HEK293 (cell line): Measurements from ENCODE around the gene ALDH18A1.

Experiments
- CTCF ChIA-PET: fragments of 350-600 bp; formaldehyde crosslinking; extraction: SDS; loops from one replicate; lab custom pipeline; 2021; ENCODE audit warnings: antibody characterized with exemption; lab: Yijun Ruan, JAX
- POLR2A ChIA-PET: fragments of 300-600 bp; formaldehyde crosslinking; extraction: SDS; loops from one replicate; lab custom pipeline; 2020; ENCODE audit warnings: antibody characterized with exemption, inconsistent platforms; lab: Yijun Ruan, JAX
- H3K27ac ChIP-seq: fragments of 200-500 bp; sonication (Bioruptor generic); 2 replicates; pipeline ENCODE4 v1.5.1; 2014; ENCODE audit warnings: low read depth, low read length, control low read depth, inconsistent platforms; ENCODE audit errors: extremely low read depth
- H3K36me3 ChIP-seq, 2 experiments: fragments of 200-500 bp in 1 of 2; sonication (Bioruptor generic) in 1 of 2; 1 replicate in 1 of 2; 2 replicates in 1 of 2; pipeline ENCODE4 v1.5.1; 2014 to 2017; ENCODE audit warnings: inconsistent platforms in 2 of 2, low read length in 2 of 2; ENCODE audit not compliant: control insufficient read depth in 2 of 2, insufficient read depth in 1 of 2
- H3K4me1 ChIP-seq: fragments of 200-500 bp; sonication (Bioruptor generic); 2 replicates; pipeline ENCODE4 v1.5.1; 2014; ENCODE audit warnings: mild to moderate bottlenecking, low read length, inconsistent platforms; ENCODE audit not compliant: control insufficient read depth, insufficient read depth
- H3K4me3 ChIP-seq: 2 replicates; pipeline ENCODE4 v1.5.1; 2011; ENCODE audit warnings: low read depth, mild to moderate bottlenecking, control low read depth, low read length, moderate library complexity
- H3K9me3 ChIP-seq: fragments of 200-500 bp; sonication (Bioruptor generic); 2 replicates; pipeline ENCODE4 v1.5.1; 2014; ENCODE audit warnings: low read depth, low read length, inconsistent platforms; ENCODE audit not compliant: control insufficient read depth, insufficient read depth
- EGR2 ChIP-seq: fragments of 450-650 bp; formaldehyde crosslinking; IDR thresholded peaks from 2 replicates; pipeline ENCODE4 v1.5.1; 2016; ENCODE audit warnings: low read depth, missing biosample characterization, missing genetic modification characterization
- IKZF3 ChIP-seq: fragments of 450-650 bp; IDR thresholded peaks from 2 replicates; pipeline ENCODE4 v1.5.0; 2018; ENCODE audit warnings: missing biosample characterization, mild to moderate bottlenecking, missing genetic modification characterization, moderate library complexity
- KLF16 ChIP-seq: fragments of 450-650 bp; formaldehyde crosslinking; IDR thresholded peaks from 2 replicates; pipeline ENCODE4 v1.5.1; 2017; ENCODE audit warnings: missing biosample characterization, missing genetic modification characterization
- KLF9 ChIP-seq: fragments of 450-650 bp; formaldehyde crosslinking; IDR thresholded peaks from 2 replicates; pipeline ENCODE4 v1.5.1; 2016; ENCODE audit warnings: missing biosample characterization, missing genetic modification characterization, low read depth
- MYNN ChIP-seq: fragments of 450-650 bp; formaldehyde crosslinking; IDR thresholded peaks from 2 replicates; pipeline ENCODE4 v1.5.1; 2016; ENCODE audit warnings: missing biosample characterization, missing genetic modification characterization, borderline replicate concordance
- YY2 ChIP-seq: fragments of 450-650 bp; formaldehyde crosslinking; IDR thresholded peaks from 2 replicates; pipeline ENCODE4 v1.5.1; 2016; ENCODE audit warnings: missing biosample characterization, missing genetic modification characterization
- ZBTB21 ChIP-seq: fragments of 450-650 bp; formaldehyde crosslinking; IDR thresholded peaks from 2 replicates; pipeline ENCODE4 v1.5.1; 2017; ENCODE audit warnings: missing biosample characterization, missing genetic modification characterization
- ZFHX2 ChIP-seq: fragments of 450-650 bp; formaldehyde crosslinking; conservative IDR thresholded peaks from 2 replicates; pipeline ENCODE4 v1.5.1; 2016; ENCODE audit warnings: missing biosample characterization, missing genetic modification characterization
- ZFP41 ChIP-seq: fragments of 450-650 bp; formaldehyde crosslinking; IDR thresholded peaks from 2 replicates; pipeline ENCODE4 v1.5.1; 2016; ENCODE audit warnings: missing biosample characterization, missing genetic modification characterization, borderline replicate concordance
- ZIC2 ChIP-seq: fragments of 450-650 bp; formaldehyde crosslinking; IDR thresholded peaks from 2 replicates; pipeline ENCODE4 v1.5.1; 2016; ENCODE audit warnings: missing biosample characterization, missing genetic modification characterization
- ZNF121 ChIP-seq: fragments of 450-650 bp; formaldehyde crosslinking; IDR thresholded peaks from 2 replicates; pipeline ENCODE4 v1.5.1; 2016; ENCODE audit warnings: missing biosample characterization, missing genetic modification characterization
- ZNF157 ChIP-seq: fragments of 450-650 bp; formaldehyde crosslinking; IDR thresholded peaks from 2 replicates; pipeline ENCODE4 v1.5.1; 2016; ENCODE audit warnings: missing biosample characterization, missing genetic modification characterization
- ZNF2 ChIP-seq: fragments of 450-650 bp; formaldehyde crosslinking; IDR thresholded peaks from 2 replicates; pipeline ENCODE4 v1.5.1; 2016; ENCODE audit warnings: missing biosample characterization, missing genetic modification characterization
- ZNF214 ChIP-seq: fragments of 450-650 bp; formaldehyde crosslinking; IDR thresholded peaks from 2 replicates; pipeline ENCODE4 v1.5.1; 2017; ENCODE audit warnings: missing biosample characterization, mild to moderate bottlenecking, missing genetic modification characterization, borderline replicate concordance
- ZNF23 ChIP-seq: fragments of 450-650 bp; formaldehyde crosslinking; IDR thresholded peaks from 2 replicates; pipeline ENCODE4 v1.5.1; 2016; ENCODE audit warnings: missing biosample characterization, missing genetic modification characterization, borderline replicate concordance
- ZNF274 ChIP-seq, 2 experiments: fragments of 200-500 bp in 1 of 2; fragments of 450-650 bp in 1 of 2; sonication (Bioruptor generic) in 1 of 2; formaldehyde crosslinking in 1 of 2; IDR thresholded peaks; 2 replicates each; pipeline versions ENCODE4 v1.5.1 to v1.6.1; 2014 to 2016; ENCODE audit warnings: borderline replicate concordance in 1 of 2, inconsistent platforms in 1 of 2, low read length in 1 of 2, missing biosample characterization in 1 of 2, missing genetic modification characterization in 1 of 2
- ZNF324 ChIP-seq: fragments of 450-650 bp; formaldehyde crosslinking; IDR thresholded peaks from 2 replicates; pipeline ENCODE4 v1.5.1; 2016; ENCODE audit warnings: missing biosample characterization, missing genetic modification characterization
- ZNF335 ChIP-seq: fragments of 450-650 bp; formaldehyde crosslinking; conservative IDR thresholded peaks from 2 replicates; pipeline ENCODE4 v1.5.1; 2016; ENCODE audit warnings: missing biosample characterization, missing genetic modification characterization
- ZNF350 ChIP-seq: fragments of 450-650 bp; formaldehyde crosslinking; IDR thresholded peaks from 2 replicates; pipeline ENCODE4 v1.5.0; 2017; ENCODE audit warnings: missing biosample characterization, mild to moderate bottlenecking, missing genetic modification characterization
- ZNF37A ChIP-seq: fragments of 450-650 bp; IDR thresholded peaks from 2 replicates; pipeline ENCODE4 v1.5.1; 2018; ENCODE audit warnings: missing biosample characterization, missing genetic modification characterization
- ZNF48 ChIP-seq: fragments of 450-650 bp; formaldehyde crosslinking; IDR thresholded peaks from 2 replicates; pipeline ENCODE4 v1.5.1; 2016; ENCODE audit warnings: missing biosample characterization, missing genetic modification characterization
- ZNF548 ChIP-seq: fragments of 450-650 bp; formaldehyde crosslinking; IDR thresholded peaks from 2 replicates; pipeline ENCODE4 v1.5.1; 2016; ENCODE audit warnings: missing biosample characterization, missing genetic modification characterization
- ZNF555 ChIP-seq: fragments of 450-650 bp; formaldehyde crosslinking; conservative IDR thresholded peaks from 2 replicates; pipeline ENCODE4 v1.5.1; 2017; ENCODE audit warnings: missing biosample characterization, mild to moderate bottlenecking, missing genetic modification characterization, inconsistent platforms
- ZNF600 ChIP-seq: fragments of 450-650 bp; formaldehyde crosslinking; IDR thresholded peaks from 2 replicates; pipeline ENCODE4 v1.5.1; 2016; ENCODE audit warnings: missing biosample characterization, missing genetic modification characterization
- ZNF660 ChIP-seq: fragments of 450-650 bp; IDR thresholded peaks from 2 replicates; pipeline ENCODE4 v1.5.1; 2018; ENCODE audit warnings: missing biosample characterization, mild to moderate bottlenecking, missing genetic modification characterization
- ZNF677 ChIP-seq: fragments of 450-650 bp; IDR thresholded peaks from 2 replicates; pipeline ENCODE4 v1.5.0; 2018; ENCODE audit warnings: missing biosample characterization, mild to moderate bottlenecking, missing genetic modification characterization, moderate library complexity
- ZNF785 ChIP-seq: fragments of 450-650 bp; formaldehyde crosslinking; IDR thresholded peaks from 2 replicates; pipeline ENCODE4 v1.5.1; 2016; ENCODE audit warnings: missing biosample characterization, missing genetic modification characterization
- TF ChIP-seq, protein P1 (sequence below): fragments of 450-650 bp; formaldehyde crosslinking; IDR thresholded peaks from 2 replicates; pipeline ENCODE4 v1.5.1; 2016; ENCODE audit warnings: missing biosample characterization, missing genetic modification characterization, low read depth
- TF ChIP-seq, protein P2 (sequence below): fragments of 450-650 bp; formaldehyde crosslinking; IDR thresholded peaks from 2 replicates; pipeline ENCODE4; 2016; ENCODE audit warnings: missing biosample characterization, missing genetic modification characterization
- TF ChIP-seq, protein P3 (sequence below): fragments of 450-650 bp; formaldehyde crosslinking; IDR thresholded peaks from 2 replicates; pipeline ENCODE4 v1.5.1; 2016; ENCODE audit warnings: missing biosample characterization, missing genetic modification characterization
- TF ChIP-seq, protein P4 (sequence below): fragments of 450-650 bp; formaldehyde crosslinking; IDR thresholded peaks from 2 replicates; pipeline ENCODE4 v1.5.0; 2017; ENCODE audit warnings: missing biosample characterization, missing genetic modification characterization, borderline replicate concordance

ALDH18A1 gene

DNA sequence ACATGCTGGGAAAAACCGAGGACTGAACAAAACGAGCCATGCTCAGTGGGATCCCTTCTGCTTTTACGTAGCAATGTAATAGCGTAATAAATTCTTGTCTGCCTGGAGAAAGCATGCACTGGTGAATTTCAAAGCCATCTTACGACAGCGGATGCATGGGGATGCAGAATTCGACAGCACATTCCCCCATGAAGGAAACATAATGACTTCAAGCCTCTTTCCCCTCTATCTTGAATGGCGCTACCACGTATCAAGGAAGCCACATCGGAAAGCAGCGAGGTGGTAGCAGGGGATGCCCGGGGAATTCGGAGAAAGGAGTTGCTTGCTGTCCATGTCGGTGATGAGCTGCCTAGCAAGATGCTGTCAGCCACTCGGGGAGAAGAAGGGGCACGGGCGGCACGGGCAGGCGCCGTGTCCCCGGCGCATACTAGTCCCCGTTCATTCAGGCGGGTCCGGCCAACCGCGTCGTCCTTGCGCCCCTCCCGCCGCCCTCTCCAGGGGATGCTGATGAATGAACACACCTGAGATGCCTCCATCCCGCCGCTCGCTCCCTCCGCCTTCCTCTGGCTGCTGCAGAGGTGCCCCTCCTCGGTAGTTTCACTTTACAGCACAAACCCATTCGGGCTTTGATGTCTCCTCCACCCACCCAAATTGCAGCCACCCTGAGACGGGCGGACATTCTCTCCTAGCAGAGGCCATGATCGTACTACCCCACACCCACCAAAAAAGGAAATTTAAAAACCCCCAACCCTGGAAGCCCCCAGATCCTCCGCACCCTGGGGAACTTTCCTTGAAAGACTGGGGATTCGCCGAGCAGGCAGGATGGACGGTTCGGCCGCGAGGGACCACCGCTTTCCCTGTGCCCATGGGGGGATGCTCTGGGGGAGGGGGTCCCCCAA, 96.0 kb downstream of the ALDH18A1 start:
- CTCF ChIA-PET, result interaction anchor here (0.7 to 1.3 kb wide), 2 partner anchors 115 to 195 kb away, joined by 3 read pairs; no protein-coding TSS in a partner anchor
- Histone ChIP-seq H3K9me3 (no peaks in the 10 kb centered on the region), H3K27ac (peak overlapping the region; percentile 42; the same call in 1 of the 2 replicates), H3K36me3 (no peaks in the 10 kb centered on the region), H3K4me1 (peaks cover 4% of the 10 kb centered on the region; the same call in 1 of the 2 replicates), H3K4me3 (peak overlapping the region; percentile 68)
- POLR2A ChIA-PET, result no interaction called here
- TF ChIP-seq ZNF600 (tag by site-specific recombination), result 0 out of 2 replicates have a peak, but pooled peaks have one; percentile 33
- TF ChIP-seq ZBTB21, result no peak
- TF ChIP-seq KLF16, result no peak
- TF ChIP-seq IKZF3 (tag by site-specific recombination), result no peak
- TF ChIP-seq ZNF785 (tag by site-specific recombination), result no peak
- TF ChIP-seq, protein P1, sequence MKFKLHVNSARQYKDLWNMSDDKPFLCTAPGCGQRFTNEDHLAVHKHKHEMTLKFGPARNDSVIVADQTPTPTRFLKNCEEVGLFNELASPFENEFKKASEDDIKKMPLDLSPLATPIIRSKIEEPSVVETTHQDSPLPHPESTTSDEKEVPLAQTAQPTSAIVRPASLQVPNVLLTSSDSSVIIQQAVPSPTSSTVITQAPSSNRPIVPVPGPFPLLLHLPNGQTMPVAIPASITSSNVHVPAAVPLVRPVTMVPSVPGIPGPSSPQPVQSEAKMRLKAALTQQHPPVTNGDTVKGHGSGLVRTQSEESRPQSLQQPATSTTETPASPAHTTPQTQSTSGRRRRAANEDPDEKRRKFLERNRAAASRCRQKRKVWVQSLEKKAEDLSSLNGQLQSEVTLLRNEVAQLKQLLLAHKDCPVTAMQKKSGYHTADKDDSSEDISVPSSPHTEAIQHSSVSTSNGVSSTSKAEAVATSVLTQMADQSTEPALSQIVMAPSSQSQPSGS (tag by site-specific recombination), result no peak
- peak; percentile 91 for TF ChIP-seq ZNF335 (tag by site-specific recombination)
- no peak for TF ChIP-seq KLF9
- no peak for TF ChIP-seq MYNN (tag by site-specific recombination)
- TF ChIP-seq ZNF548 (tag by site-specific recombination), result no peak
- TF ChIP-seq ZNF37A (tag by site-specific recombination), result no peak
- no peak for TF ChIP-seq ZNF274 (IDR thresholded peaks at IDR 0.05; ENCODE audit: low read length)
- no peak for TF ChIP-seq ZNF274 (tag by site-specific recombination; IDR thresholded peaks at IDR 0.05; ENCODE audit: borderline replicate concordance)
- TF ChIP-seq, protein P2, sequence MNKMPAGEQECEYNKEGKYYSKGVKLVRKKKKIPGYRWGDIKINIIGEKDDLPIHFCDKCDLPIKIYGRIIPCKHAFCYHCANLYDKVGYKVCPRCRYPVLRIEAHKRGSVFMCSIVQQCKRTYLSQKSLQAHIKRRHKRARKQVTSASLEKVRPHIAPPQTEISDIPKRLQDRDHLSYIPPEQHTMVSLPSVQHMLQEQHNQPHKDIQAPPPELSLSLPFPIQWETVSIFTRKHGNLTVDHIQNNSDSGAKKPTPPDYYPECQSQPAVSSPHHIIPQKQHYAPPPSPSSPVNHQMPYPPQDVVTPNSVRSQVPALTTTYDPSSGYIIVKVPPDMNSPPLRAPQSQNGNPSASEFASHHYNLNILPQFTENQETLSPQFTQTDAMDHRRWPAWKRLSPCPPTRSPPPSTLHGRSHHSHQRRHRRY, result no peak
- no peak for TF ChIP-seq ZNF157 (tag by site-specific recombination)
- TF ChIP-seq ZNF350, result no peak
- TF ChIP-seq ZFHX2, result peak; percentile 55
- TF ChIP-seq ZNF660, result no peak
- no peak for TF ChIP-seq ZIC2 (tag by site-specific recombination)
- TF ChIP-seq ZFP41 (tag by site-specific recombination), result no peak
- no peak for TF ChIP-seq ZNF555 (tag by site-specific recombination)
- TF ChIP-seq ZNF214, result no peak
- TF ChIP-seq ZNF23, result no peak
- TF ChIP-seq, protein P3, sequence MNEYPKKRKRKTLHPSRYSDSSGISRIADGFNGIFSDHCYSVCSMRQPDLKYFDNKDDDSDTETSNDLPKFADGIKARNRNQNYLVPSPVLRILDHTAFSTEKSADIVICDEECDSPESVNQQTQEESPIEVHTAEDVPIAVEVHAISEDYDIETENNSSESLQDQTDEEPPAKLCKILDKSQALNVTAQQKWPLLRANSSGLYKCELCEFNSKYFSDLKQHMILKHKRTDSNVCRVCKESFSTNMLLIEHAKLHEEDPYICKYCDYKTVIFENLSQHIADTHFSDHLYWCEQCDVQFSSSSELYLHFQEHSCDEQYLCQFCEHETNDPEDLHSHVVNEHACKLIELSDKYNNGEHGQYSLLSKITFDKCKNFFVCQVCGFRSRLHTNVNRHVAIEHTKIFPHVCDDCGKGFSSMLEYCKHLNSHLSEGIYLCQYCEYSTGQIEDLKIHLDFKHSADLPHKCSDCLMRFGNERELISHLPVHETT (tag by site-specific recombination), result no peak
- TF ChIP-seq ZNF2 (tag by site-specific recombination), result no peak; the same call in 1 of the 2 replicates
- TF ChIP-seq ZNF121 (tag by site-specific recombination), result no peak
- no peak for TF ChIP-seq ZNF677 (tag by site-specific recombination)
- TF ChIP-seq ZNF324, result no peak
- peak; percentile 52; the same call in 1 of the 2 replicates for TF ChIP-seq EGR2 (tag by site-specific recombination)
- TF ChIP-seq ZNF48 (tag by site-specific recombination), result no peak
- no peak; the same call in 1 of the 2 replicates for TF ChIP-seq YY2
- TF ChIP-seq, protein P4, sequence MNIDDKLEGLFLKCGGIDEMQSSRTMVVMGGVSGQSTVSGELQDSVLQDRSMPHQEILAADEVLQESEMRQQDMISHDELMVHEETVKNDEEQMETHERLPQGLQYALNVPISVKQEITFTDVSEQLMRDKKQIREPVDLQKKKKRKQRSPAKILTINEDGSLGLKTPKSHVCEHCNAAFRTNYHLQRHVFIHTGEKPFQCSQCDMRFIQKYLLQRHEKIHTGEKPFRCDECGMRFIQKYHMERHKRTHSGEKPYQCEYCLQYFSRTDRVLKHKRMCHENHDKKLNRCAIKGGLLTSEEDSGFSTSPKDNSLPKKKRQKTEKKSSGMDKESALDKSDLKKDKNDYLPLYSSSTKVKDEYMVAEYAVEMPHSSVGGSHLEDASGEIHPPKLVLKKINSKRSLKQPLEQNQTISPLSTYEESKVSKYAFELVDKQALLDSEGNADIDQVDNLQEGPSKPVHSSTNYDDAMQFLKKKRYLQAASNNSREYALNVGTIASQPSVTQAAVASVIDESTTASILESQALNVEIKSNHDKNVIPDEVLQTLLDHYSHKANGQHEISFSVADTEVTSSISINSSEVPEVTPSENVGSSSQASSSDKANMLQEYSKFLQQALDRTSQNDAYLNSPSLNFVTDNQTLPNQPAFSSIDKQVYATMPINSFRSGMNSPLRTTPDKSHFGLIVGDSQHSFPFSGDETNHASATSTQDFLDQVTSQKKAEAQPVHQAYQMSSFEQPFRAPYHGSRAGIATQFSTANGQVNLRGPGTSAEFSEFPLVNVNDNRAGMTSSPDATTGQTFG (tag by site-specific recombination), result no peak
